HG02981 (cell line): ENCODE measurements around the gene PLAGL2.

Source experiments
- ATAC-seq: cut with Tn5 transposase; IDR thresholded peaks from one replicate; pipeline ENCODE4 v1.9.1; 2021; ENCODE audit warnings: mild to moderate bottlenecking, moderate library complexity; ENCODE audit not compliant: unreplicated experiment

The PLAGL2 gene

GRCh38 chr20:32231245-32231644 is 23.7 kb upstream of the PLAGL2 start:
- ATAC-seq: no peak

GRCh38 chr20:32230707-32231106 is 23.2 kb upstream of the PLAGL2 start:
- ATAC-seq: no peak

- ATAC-seq: no peak
Measured at GRCh38 chr20:32229251-32229747, 21.8 kb upstream of the PLAGL2 start.

DNA sequence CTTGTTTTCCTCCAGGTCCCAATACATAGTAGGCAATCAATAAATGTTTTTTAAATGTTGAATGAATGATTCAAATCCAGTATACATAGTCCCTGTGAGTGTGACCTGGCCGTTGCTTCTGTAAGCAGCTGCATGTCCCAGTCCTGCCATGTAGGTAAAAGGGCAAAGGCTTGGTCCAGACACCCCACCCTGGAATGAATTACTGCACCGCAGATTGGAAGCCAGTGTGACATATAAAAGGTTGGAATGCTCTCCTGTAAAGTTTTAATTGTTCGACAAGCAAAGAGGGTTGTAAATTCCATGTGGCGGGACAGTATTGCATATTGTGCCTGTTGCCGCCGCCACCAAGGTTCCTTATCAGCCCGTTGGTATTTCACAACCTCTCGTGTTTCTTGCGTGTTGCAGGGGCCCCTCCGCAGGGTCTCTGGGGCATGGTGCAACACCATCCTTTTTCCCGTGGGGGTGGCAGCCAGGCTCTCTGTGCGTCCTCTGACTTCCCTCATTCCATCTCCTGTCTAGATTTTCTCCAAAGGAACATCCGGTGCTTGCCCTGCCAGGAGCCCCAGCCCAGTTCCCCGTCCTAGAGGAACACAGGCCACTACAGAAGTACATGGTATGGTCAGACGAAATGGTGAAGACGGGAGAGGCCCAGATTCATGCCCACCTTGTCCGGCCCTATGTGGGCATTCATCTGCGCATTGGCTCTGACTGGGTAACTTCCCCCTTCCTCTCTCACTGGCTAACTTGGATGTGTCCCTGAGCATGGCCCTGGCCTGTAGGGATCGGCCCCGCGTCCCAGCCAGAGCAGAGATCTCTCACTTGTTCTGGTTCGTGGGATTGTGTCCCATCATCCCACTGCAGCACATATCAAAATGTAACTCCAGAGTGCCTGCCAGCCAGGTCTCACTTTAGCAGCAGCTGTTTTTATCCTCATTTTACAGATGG is 20.5 kb upstream of the PLAGL2 start:
- ATAC-seq: no peak

- no peak for ATAC-seq
Measured at GRCh38 chr20:32227306-32227705, 19.8 kb upstream of the PLAGL2 start.

GRCh38 chr20:32226391-32226790 is 18.8 kb upstream of the PLAGL2 start:
- no peak for ATAC-seq

- no peak for ATAC-seq
Measured at GRCh38 chr20:32224463-32224862, 16.9 kb upstream of the PLAGL2 start.

DNA sequence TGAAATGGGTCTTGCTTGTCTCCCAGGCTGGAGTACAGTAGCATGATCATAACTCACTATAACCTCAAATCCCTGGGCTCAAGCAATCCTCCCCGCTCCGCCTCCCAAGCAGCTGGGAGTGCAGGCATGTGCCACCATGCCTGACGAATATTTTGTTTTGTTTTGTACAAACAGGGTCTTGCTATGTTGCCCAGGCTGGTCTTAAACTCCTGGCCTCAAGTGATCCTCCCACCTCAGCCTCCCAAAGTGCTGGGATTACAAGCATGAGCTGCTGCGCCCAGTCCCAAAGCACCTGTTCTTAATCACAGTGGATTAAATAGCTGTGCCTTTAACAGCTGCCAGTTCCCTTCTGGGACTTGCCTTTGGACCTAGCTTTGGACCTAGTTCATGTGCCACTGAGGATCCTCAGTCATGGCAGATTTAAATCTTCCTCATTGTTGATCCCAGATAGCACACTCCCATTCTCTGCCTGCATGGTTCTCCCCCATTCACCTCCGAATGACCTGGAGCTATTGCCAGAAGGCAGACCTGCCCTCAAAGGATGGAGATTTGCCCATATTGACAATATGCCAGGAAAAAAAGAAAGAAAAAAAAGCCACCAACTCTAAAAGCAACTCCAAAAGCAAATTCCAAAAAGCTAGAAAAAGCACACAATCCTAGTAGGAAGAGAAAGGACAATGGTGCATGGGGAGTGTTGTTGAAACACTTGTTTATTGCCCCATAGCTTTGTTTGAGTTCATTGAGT is 10.8 kb upstream of the PLAGL2 start:
- no peak for ATAC-seq

- no peak for ATAC-seq
Measured at GRCh38 chr20:32216179-32217142, 8.9 kb upstream of the PLAGL2 start.

DNA sequence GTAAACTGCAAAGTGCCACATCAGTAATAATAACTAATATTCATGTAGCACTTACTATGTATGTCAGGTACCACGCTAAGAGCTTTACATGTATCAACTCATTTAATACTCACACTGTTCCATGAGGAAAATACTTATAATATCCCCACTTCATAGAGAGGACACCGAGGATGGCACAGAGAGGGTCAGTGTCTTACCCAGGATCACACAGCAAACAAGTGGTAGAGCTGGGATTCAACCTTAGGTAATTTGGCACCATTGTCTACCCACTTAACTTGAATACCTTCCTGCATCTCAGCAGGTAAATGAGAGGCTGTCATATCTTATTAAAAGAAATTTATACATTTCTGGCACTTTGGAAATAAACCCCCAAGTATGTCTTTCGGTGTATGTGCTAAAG is 8.2 kb upstream of the PLAGL2 start:
- no peak for ATAC-seq

GRCh38 chr20:32215147-32215546 is 7.6 kb upstream of the PLAGL2 start:
- no peak for ATAC-seq

DNA sequence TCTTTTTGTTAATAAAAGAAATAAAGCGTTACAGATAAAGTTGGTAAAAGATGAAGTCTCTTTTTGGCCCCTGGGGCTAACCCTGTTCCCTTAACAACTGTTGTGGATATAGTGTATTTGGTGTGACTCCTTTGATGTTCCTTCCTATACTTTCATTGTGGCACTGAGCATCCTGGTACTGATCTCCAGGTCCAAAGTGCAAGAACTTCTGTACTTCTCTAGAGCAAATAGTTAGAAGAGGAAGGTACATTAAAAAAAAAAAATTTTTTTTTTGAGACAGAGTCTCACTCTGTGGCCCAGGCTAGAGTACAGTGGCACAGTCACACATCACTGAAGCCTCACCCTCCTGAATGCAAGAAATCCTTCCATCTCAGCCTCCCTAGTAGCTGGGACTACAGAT is 6.3 kb upstream of the PLAGL2 start:
- no peak for ATAC-seq

- no peak for ATAC-seq
Measured at GRCh38 chr20:32209850-32210605, 2.5 kb upstream of the PLAGL2 start.

- ATAC-seq: no peak
Measured at GRCh38 chr20:32208499-32209154, 1.1 kb upstream of the PLAGL2 start.

- ATAC-seq: peak; percentile 10
Measured at GRCh38 chr20:32206760-32207625, 550 bp downstream of the PLAGL2 start.

GRCh38 chr20:32205843-32206759 is 1.4 kb downstream of the PLAGL2 start:
- ATAC-seq: no peak

DNA sequence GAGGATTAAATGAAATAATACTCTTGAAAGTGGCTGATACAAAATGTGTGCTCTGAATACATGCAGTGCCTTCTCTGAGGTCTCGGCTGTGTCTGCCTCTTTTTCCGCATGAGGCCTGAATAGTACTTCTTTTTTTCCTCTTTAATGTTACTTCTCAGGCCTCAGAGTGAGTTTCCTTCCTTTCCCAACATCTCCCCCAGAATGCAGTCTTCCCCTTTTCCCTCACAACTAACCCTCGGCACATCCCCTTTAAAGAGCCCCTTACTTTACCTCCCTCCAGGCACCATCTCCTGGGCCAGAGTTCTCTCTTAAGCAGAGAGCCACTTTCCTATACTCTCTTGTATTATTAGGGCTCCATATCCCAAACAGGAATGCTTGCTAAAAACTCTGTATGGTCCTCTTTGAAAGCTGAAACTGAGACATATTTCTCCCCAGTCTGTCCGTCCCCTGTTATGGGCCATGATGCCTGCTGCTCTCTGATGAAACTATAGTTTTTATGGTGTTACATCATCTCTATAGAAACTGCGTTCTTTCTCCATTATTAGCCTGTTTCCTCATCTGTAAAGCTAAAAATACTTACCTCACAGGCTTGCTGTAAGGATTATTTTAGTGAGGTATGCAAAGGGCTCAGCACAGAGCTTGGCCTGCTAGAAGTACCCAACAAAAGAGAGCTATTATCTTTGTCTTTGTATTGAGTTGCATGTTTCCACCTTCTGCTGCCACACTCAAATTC is 2.3 kb downstream of the PLAGL2 start:
- no peak for ATAC-seq
